ENCODE data around the gene BSND.

DNA sequence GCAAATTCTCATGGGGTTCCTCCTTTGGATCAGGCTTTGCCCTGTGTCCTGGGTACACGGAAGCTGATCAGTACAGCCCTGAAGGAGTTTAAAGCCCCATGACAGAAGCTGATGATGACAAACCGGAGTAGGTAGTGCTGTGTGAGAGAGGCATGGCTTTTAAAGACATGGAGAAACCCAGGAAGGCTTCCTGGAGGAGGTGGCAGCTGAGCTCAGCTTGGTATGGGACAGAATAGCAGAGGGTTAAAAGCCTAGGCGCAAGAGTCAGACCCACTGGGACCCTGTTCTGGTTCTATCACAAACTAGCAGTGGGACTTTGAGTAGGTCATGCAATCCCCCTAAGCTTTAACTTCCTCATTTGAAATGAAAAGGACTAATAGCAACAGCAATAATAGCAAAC lies 12.2 kb upstream of the BSND start:
- TF ChIP-seq POLR2A (IDR thresholded peaks at IDR 0.05) (no peak), EP300 (IDR thresholded peaks at IDR 0.05) (no peak)
- TF ChIP-seq, protein P1, sequence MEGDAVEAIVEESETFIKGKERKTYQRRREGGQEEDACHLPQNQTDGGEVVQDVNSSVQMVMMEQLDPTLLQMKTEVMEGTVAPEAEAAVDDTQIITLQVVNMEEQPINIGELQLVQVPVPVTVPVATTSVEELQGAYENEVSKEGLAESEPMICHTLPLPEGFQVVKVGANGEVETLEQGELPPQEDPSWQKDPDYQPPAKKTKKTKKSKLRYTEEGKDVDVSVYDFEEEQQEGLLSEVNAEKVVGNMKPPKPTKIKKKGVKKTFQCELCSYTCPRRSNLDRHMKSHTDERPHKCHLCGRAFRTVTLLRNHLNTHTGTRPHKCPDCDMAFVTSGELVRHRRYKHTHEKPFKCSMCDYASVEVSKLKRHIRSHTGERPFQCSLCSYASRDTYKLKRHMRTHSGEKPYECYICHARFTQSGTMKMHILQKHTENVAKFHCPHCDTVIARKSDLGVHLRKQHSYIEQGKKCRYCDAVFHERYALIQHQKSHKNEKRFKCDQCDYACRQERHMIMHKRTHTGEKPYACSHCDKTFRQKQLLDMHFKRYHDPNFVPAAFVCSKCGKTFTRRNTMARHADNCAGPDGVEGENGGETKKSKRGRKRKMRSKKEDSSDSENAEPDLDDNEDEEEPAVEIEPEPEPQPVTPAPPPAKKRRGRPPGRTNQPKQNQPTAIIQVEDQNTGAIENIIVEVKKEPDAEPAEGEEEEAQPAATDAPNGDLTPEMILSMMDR (IDR thresholded peaks at IDR 0.05): no peak
